GM19239 (cell line): ENCODE results near the gene SPEF2.
"Not testable (repeated sequence)": the region's sequence is repeated elsewhere in the genome, so short reads cannot be mapped to it uniquely, and the experiment has no call there.

Source experiments
- DNase-seq: peaks from one replicate; pipeline ENCODE4 v3.0.0; 2011; ENCODE audit warnings: low spot score; ENCODE audit not compliant: insufficient read length
- FAIRE-seq: peaks from 2 replicates; lab custom pipeline; 2011; peaks lifted over from hg19 to GRCh38; lab: Jason Lieb, UNC

SPEF2 gene

DNA sequence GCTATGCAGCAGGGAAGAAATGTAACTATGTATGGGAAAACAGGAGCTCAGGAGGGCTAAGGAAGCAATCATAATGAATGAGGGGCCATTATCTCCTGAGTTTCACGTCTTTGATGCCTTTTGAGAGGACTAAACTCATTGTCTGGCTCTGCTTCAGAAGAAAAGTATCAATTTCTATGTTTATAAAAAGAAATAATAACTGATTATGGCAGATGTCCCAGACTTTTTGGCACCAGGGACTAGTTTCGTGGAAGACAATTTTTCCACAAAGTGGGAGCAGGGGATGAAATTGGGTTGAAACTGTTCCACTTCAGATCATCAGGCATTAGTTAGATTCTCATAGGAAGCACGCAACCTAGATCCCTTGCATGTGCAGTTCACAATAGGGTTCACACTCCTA is 230.3 kb downstream of the SPEF2 start:
- no peak for FAIRE-seq
- DNase-seq, result no peak

DNA sequence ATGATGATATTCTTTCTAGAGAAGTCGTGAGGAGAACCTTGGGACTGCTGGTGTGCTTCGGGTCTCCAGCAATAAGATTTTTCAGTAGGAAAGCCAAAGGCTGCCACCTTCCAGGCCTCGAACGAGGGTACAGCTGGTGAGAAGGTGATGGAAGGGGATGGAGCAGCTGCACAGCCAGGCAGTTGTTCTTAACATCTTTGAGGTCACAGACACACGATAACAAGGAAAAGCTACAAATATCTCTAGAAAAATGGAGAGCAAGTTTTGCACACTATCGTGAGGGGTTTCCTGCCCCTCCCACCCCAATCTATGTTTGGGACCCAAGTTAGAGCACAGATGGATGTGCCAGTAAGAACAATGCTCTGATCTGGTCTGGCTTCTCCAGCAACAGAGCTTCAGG is 232.2 kb downstream of the SPEF2 start:
- FAIRE-seq (no peak), DNase-seq (no peak)

DNA sequence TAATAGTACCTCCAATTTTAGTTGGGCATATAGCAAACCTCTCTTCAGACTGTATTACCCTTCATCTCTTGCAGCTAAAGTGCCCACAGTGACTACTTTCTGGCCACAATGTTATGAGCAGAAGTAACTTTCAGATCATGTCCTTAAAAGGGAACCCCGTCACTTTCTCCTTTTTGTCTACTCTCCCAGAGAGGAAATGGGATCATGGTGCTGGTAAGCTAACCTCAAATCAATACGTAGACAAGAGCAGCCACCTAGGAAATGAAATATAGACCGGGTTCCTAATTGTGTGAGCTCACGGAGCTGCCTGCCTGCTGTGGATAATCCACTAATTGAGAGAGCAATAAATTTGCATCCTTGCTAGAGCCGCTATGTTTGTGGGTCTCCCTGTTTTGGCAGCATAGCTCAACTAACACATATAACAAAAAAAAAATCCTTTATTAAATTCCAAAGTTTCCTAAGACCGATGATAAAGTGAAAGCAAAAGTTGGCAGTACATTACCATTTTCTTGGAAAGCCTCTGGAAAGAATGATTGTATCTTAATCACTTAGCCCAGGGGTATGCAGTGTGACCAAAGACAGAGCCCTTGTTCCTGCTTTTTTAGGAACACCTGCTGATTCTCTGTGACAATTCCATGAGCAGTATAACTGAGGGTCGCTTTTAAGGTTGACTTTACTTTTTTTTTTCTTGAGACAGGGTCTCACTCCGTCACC is 233.5 kb downstream of the SPEF2 start:
- no peak for DNase-seq
- no peak for FAIRE-seq

DNA sequence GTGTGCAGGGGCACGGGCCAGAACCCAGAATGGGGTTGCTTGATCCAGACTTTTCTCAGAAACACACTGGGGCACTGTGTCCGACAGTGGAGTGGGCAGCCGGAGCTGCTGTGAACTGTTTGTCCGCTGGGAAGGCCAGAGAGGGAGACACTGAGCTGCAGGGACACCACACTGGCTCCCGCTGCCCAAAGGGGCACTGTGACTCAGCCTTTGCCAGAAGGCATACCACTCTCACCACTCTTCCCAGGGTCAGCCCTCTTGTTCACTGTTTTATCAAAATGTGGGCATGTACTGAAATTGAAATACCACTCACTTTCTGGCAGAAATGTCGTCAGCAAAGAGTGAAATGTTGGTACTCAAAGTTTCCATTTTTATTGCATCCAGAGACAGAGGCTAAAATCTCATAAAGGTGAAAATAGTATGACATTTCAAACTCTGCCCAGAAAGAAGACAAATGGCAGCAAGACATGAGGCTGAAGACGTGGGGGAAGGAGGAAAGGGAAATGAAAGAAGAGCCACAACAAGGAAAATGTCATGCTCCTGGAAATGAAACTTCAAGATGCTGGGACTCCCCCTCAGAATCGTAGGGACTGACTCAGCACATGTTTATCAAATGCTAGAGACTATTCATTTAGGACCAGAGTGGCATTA is 234.5 kb downstream of the SPEF2 start:
- FAIRE-seq (peak; percentile 4), DNase-seq (no peak)

DNA sequence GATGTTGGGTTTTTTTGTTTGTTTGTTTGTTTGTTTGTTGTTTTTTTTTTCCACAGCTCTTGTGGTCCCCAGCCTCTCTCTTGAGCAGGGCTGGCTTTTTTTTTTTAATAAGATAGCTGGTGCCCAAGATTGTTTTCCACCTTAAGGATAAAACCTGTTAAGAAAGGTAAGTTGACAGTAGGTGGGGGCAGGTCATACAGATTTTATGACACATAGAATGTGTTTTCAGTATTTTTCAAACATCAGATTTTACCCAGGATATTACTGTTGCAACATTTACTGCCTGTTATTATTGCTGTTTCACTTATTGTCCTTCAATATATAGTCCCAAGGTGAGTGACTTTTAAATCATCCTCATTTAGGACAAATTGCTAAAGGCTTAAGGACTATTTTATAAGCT is 235.1 kb downstream of the SPEF2 start:
- DNase-seq (no peak), FAIRE-seq (no peak)

DNA sequence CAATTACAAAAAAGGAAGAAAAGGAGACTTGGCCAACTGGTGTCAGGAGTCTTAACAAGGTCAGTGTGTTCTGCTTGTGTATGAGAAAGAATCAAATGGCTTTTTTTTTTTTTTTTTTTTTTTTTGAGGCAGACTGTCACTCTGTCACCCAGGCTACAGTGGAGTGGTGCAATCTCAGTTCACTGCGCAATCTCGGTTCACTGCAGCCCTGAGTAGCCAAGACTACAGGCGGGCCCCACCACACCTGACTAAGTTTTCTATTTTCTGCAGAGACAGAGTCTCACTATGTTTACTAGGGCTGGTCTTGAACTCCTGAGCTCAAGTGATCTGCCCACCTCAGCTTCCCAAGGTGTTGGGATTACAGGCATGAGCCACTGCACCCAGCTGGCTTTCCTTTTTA is 236.0 kb downstream of the SPEF2 start:
- no peak for DNase-seq
- FAIRE-seq, result no peak

DNA sequence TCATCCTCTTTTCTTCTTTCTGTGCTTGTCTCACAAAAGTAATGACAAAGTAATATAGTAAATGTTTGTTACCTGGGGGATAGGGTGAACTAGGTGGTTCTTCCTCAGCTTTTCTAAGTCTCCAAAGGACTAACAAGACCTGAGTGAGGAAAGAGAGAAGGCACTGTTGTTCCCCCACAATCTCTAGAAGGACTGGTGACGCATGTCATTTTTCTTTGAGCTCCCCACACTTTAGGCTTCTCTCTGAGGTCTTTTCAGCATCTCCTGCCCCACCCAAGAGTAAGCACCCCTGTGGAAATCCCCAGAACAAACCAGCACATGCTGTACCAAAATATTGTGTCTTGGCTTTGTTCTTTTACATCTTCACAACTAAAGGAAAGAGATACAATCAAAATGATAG is 236.6 kb downstream of the SPEF2 start:
- FAIRE-seq, result no peak
- no peak for DNase-seq

DNA sequence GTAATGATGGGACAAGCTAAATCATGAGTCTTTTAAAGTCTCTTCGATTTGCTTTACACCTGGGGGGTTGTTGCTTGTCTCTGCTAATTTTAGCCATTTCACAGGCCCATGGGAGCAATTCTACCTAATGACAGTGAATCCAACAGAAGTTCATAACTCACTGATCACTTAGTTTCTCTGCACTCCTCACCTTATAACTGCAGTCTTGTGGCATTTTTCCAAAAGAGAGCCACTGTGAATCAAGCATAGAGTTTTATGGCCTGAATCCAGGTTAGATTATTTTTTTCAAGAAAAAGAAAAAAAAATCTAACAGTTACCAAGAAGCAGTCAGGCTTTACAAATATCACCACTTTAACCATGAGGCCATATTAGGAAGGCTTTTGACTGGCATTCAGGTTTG is 237.5 kb downstream of the SPEF2 start:
- no peak for FAIRE-seq
- DNase-seq, result no peak

DNA sequence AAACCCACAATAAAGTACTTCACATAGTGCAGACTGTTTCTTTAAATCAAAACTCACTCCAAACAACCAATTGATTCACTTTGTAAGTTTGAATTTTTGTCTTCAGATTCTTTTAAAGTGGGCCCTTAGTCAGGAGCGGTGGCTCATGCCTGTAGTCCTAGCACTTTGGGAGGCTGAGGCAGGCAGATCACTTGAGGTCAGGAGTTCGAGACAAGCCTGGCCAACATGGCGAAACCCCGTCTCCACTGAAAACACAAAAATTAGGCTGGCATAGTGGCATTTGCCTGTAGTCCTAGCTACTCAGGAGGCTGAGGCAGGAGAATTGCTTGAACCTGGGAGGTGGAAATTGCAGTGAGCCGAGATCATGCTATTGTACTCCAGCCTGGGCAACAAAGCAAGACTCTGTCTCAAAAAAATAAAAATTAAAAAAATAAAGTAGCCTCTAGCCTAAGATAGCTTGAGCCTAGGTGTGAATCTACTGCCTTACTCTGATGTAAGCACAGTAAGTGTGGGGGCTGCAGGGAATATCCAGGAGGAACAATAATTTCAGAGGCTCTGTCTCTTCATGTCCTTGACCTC is 238.6 kb downstream of the SPEF2 start:
- DNase-seq, FAIRE-seq: not testable (repeated sequence)

DNA sequence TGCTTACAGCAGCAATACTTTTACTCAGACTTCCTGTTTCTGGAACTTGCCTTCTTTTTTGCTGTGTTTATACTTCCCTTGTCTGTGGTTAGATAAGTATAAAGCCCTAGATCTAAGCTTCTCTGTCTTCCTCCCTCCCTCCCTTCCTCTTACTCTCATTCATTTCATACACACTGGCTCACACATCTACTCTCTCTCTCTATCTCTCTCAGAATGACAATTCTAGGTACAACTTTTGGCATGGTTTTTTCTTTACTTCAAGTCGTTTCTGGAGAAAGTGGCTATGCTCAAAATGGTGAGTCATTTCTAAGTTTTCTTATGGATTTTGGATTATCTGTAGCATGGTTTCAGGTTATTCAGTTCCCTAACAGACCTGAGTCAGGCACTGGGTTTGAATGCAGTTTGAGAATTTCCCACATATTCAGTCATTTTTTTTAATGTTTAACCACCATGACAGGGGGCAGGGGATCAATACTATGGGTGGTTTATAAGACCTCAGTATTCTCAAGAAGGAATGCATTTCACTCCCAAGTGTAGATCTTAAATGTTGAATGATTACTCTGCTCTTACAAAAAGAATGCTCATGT is 239.2 kb downstream of the SPEF2 start, which contains the start of gene IL7R:
TSS of gene IL7R (plus strand) at position 127 of the 587 bp plus-strand sequence. CDS start at position 214, 87 bp downstream.
- DNase-seq (no peak), FAIRE-seq (no peak)

DNA sequence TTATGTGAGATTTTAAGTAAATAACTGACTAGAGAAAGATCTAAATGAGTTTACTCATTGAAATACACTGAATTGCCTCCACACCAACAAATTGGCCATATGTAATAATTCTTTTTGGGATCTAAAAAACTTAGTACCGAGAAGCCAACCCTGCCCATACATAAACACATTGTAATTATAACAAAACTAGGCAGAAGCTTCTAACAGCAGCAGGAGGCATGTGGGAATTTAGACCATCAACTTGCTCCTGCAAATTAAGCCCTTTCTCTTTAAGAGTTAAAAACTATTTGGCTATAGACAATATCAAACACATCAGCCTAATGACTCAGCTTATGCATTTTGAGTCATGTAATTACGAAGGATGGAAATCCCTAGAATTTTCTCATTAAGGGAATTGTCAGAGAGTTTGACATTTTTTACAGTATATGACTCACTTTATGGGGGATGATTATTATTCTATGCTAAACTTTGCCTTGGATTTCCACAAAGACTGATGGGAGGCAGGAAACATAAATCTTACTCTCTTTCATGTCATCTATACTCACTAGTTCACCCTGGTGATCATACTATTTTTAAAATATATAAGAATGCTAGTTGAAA is 240.0 kb downstream of the SPEF2 start:
- no peak for DNase-seq

DNA sequence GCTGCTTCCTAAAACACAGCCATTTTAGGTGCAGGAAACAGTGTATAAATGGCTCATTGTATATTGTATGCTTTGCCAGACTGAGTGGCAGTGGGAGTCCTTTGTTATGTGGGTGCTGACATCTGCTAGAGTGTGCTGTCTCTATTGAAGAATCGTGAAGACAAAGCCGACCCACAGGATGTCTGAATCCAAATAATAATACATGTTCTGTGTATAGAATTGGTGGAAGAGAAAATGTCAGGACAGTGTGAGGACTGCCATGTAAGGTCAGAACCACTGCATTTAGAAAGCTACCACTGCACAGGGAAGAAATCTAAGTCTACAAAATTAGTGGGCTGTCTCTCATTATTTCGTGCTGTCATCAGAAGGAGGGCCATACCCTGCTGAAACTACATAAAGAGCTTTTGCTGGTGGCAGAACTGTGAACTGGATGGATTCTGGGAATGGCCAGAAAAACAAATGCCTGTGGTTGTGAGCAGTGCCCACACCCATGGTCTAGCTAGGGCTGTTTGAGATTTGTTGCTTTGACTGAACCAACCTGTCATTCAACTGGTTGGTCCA is 241.5 kb downstream of the SPEF2 start:
- no peak for DNase-seq
- no peak for FAIRE-seq

More for the DNA sequence above, 240.0 kb downstream of the SPEF2 start:
- FAIRE-seq, result no peak

DNA sequence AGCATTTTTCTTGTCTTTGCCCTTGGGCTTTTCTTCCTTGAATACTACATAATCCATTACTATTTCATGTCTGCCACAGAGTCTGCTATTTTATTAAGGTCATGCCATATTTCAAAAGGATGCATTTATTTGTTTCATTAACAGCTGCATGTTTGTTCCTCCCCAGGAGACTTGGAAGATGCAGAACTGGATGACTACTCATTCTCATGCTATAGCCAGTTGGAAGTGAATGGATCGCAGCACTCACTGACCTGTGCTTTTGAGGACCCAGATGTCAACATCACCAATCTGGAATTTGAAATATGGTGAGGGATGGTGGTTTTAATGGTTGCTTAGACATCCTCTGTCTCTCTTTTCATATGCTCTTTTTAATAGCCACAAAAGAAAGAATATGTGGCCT is 243.0 kb downstream of the SPEF2 start:
- FAIRE-seq (no peak), DNase-seq (no peak)

DNA sequence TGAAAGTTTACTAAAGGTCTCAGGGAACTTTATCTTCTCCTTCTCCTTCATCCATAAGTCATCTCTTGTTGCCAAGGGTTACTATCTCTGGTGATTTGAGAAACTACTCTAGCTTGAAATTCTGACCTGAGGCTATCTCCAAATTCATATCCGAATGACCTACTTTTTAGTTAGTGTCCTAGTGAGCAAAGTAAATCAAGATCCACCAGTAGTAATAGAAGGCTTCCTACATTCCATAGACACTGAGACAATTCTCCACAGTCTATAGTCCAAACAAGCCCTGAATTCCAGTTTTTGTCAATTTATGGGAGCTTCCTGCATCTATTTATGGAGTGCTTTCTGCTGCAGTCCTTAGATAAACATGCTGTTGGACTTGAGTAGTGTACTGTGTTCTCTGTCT is 244.1 kb downstream of the SPEF2 start:
- no peak for DNase-seq

DNA sequence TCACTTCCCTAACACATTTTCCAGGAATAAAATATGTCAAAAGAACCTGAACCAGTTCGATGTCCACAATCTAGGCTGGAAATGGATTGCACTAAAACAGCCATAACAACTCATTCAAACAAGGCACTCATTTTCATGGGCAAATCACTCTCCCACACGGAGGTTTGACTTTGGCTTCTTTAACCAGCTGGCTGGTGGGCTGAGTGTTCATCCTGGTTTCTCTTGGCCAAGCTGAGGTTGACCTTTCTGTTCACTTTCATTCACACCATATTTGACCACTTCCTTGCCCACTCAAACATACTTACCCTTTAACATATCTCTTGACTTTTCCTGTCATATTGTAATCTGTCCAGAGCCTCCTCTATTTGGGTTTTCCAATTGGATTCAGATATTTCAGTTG is 244.5 kb downstream of the SPEF2 start:
- DNase-seq, result no peak
- FAIRE-seq, result no peak

More for the DNA sequence above, 244.1 kb downstream of the SPEF2 start:
- FAIRE-seq, result no peak

DNA sequence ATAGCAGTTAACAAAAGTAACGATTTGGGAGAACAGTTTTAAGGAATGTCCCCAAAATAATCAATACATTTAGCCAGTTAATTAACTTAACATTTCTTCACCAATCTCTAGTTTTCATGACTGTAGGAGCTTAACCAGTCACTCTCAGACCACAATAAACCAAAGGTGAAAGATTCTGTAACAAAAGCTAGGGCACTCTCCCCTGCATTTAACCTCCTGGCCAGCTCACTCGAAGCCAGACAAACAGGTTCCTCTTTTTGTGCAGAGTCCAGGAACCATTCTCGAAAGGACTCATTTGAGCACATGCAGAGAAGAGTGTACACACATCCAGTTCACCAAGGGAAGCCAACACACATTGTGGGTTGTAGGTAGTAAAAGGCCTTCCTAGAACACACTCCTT is 245.5 kb downstream of the SPEF2 start:
- DNase-seq (no peak), FAIRE-seq (no peak)
